Osteoblast (primary cell): Measurements from ENCODE around the gene ELAVL3. TPM values are rescaled to one million over a fixed set of nuclear protein-coding genes. Genes with fewer than 3 reads are reported as not detected.
"Not testable (repeated sequence)": the region's sequence is repeated elsewhere in the genome, so short reads cannot be mapped to it uniquely, and the experiment has no call there.

ENCODE experiments used
- DNase-seq: peaks from one replicate; pipeline ENCODE4 v3.0.0; 2011; ENCODE audit warnings: low spot score, mixed read lengths; ENCODE audit not compliant: insufficient read length; ENCODE audit errors: missing footprints
- H2AFZ ChIP-seq: 2 replicates; pipeline ENCODE4 v1.6.0; 2011; ENCODE audit warnings: mild to moderate bottlenecking, low read length
- H3K27ac ChIP-seq: 2 replicates; pipeline ENCODE4 v1.5.1; 2011; ENCODE audit warnings: mild to moderate bottlenecking, low read depth, low read length, moderate library complexity
- H3K27me3 ChIP-seq: 2 replicates; pipeline ENCODE4 v1.6.0; 2012; ENCODE audit warnings: mild to moderate bottlenecking, control low read depth, inconsistent platforms, low read length, moderate library complexity; ENCODE audit not compliant: insufficient read depth
- H3K36me3 ChIP-seq: 2 replicates; pipeline ENCODE4 v1.5.1; 2011; ENCODE audit warnings: mild to moderate bottlenecking, low read length, control low read depth, moderate library complexity; ENCODE audit not compliant: insufficient read depth
- H3K4me1 ChIP-seq: 2 replicates; pipeline ENCODE4 v1.5.1; 2011; ENCODE audit warnings: mild to moderate bottlenecking, low read length, control low read depth, moderate library complexity; ENCODE audit not compliant: insufficient read depth
- H3K4me2 ChIP-seq: 2 replicates; pipeline ENCODE4 v1.6.0; 2011; ENCODE audit warnings: mild to moderate bottlenecking, low read length; ENCODE audit not compliant: insufficient read depth
- H3K4me3 ChIP-seq: fragments of 200-600 bp; sonication (generic); 3 replicates; pipeline ENCODE4 v1.5.1; 2012; ENCODE audit warnings: mild to moderate bottlenecking, low read length, inconsistent platforms; ENCODE audit not compliant: insufficient read depth
- H3K79me2 ChIP-seq: 2 replicates; pipeline ENCODE4 v1.6.0; 2012; ENCODE audit warnings: mild to moderate bottlenecking, low read length, control low read depth, inconsistent platforms; ENCODE audit not compliant: insufficient read depth
- H3K9me3 ChIP-seq: 2 replicates; pipeline ENCODE4 v1.5.1; 2011; ENCODE audit warnings: low read depth, low read length, control low read depth
- H4K20me1 ChIP-seq: 2 replicates; pipeline ENCODE4 v1.6.0; 2012; ENCODE audit warnings: mild to moderate bottlenecking, low read length, control low read depth; ENCODE audit not compliant: insufficient read depth
- total RNA-seq: library from RNA; depleted of rRNA; stranded (reverse); fragments of >200 nt; gene quantifications from 2 replicates; pipeline ENCODE4 v1.2.3, GENCODE V29; 2012
- TF ChIP-seq, protein P1 (sequence below): IDR thresholded peaks from 2 replicates; pipeline ENCODE4 v1.5.1; 2011; ENCODE audit warnings: mild to moderate bottlenecking, low read depth, low read length, moderate library complexity; ENCODE audit errors: extremely low read depth

The ELAVL3 gene
- total RNA-seq, 1 donor: 0.72 TPM

DNA sequence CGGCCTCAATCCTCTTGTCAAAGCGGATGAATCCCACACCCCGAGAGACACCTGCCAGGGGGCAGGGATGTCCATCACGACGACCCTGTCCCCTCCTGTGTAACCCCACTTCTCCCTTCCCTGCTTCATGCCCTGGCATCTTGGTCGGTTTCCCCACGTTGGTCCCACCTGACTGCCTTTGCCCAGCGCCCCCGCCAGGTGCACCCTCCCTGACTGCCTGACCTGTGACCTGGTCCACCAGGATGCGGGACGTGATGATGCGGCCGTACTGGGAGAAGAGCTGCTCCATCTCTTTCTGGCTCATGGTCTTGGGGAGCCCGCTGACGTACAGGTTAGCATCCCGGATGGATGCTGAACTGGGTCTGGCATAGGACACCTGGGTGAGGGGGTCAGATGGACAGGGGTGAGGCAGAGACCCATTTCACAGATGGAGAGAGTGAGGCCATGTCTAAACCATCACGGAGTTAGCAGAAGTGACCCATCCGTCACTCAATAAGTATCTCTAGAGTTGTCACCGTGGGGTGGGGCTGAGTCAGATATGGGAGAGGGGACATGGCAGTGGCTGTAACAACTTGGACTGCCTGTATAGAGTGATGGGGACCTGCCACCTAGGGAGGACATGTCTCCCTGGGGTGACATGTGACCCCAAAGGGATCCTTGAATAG, 22.5 kb downstream of the ELAVL3 start:
- DNase-seq: peak; percentile 66
- no peaks in the 10 kb centered on the region for H3K4me1 ChIP-seq
- no peaks in the 10 kb centered on the region for H4K20me1 ChIP-seq
- H3K4me3 ChIP-seq: no peak overlapping the region
- no peak overlapping the region for H2AFZ ChIP-seq
- TF ChIP-seq, protein P1, sequence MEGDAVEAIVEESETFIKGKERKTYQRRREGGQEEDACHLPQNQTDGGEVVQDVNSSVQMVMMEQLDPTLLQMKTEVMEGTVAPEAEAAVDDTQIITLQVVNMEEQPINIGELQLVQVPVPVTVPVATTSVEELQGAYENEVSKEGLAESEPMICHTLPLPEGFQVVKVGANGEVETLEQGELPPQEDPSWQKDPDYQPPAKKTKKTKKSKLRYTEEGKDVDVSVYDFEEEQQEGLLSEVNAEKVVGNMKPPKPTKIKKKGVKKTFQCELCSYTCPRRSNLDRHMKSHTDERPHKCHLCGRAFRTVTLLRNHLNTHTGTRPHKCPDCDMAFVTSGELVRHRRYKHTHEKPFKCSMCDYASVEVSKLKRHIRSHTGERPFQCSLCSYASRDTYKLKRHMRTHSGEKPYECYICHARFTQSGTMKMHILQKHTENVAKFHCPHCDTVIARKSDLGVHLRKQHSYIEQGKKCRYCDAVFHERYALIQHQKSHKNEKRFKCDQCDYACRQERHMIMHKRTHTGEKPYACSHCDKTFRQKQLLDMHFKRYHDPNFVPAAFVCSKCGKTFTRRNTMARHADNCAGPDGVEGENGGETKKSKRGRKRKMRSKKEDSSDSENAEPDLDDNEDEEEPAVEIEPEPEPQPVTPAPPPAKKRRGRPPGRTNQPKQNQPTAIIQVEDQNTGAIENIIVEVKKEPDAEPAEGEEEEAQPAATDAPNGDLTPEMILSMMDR: no peak
- H3K4me2 ChIP-seq: no peak overlapping the region
- no peaks in the 10 kb centered on the region for H3K36me3 ChIP-seq
- H3K27ac ChIP-seq: no peak overlapping the region
- no peaks in the 10 kb centered on the region for H3K79me2 ChIP-seq
- no peaks in the 10 kb centered on the region for H3K27me3 ChIP-seq
- no peaks in the 10 kb centered on the region for H3K9me3 ChIP-seq

DNA sequence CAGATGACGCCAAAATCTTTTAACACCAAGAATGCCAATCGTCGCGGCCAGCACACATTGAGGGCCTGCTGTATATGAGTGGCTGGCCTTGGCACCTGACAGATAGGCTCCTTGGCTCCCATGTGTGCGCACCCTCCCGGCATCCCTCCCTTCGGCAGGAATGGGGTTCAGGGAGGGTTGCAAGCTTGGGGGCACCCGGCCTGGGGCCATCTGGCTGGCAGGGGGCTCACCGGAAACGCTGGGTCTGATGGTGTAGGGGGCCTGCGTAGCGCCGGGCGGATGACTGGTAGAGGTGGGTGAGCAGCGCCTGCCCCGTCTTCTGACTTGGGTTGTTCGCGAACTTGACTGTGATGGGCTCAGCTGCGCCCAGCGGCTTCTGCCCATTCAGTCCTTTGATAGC, 23.0 kb downstream of the ELAVL3 start:
- no peak overlapping the region for H3K4me3 ChIP-seq
- TF ChIP-seq, protein P1: no peak
- H3K27me3 ChIP-seq: no peaks in the 10 kb centered on the region
- H3K27ac ChIP-seq: no peak overlapping the region
- no peak overlapping the region for H2AFZ ChIP-seq
- H3K4me2 ChIP-seq: no peak overlapping the region
- no peaks in the 10 kb centered on the region for H3K79me2 ChIP-seq
- no peaks in the 10 kb centered on the region for H3K4me1 ChIP-seq
- no peaks in the 10 kb centered on the region for H3K36me3 ChIP-seq
- DNase-seq: peak; percentile 57
- H3K9me3 ChIP-seq: no peaks in the 10 kb centered on the region
- H4K20me1 ChIP-seq: no peaks in the 10 kb centered on the region

DNA sequence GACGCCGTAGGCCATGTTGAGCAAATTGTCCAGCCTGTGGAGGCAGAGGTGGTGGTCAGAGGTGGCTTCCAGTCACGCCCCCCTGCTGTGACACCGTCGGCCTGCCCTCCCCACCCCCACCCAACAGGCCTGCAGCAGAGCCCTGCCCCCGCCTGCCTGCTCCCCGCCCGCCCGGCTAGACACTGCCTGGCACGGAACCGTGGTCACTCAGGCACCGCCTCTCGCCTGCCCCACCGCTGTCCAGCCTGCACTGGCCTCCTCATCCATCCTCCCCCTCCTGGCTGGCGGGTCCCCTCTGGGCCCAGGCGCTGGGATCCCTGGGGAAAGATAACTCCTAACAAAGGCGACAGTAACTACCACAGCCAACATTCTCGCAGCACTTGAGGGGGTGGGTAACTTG, 23.7 kb downstream of the ELAVL3 start:
- Histone ChIP-seq H3K9me3 (no peaks in the 10 kb centered on the region), H3K4me3 (no peak overlapping the region), H3K4me2 (no peak overlapping the region), H4K20me1 (no peaks in the 10 kb centered on the region), H3K79me2 (no peaks in the 10 kb centered on the region), H3K4me1 (no peaks in the 10 kb centered on the region), H3K27ac (no peak overlapping the region), H2AFZ (no peak overlapping the region), H3K27me3 (no peaks in the 10 kb centered on the region), H3K36me3 (no peaks in the 10 kb centered on the region)
- DNase-seq: peak; percentile 82
- TF ChIP-seq, protein P1: no peak

DNA sequence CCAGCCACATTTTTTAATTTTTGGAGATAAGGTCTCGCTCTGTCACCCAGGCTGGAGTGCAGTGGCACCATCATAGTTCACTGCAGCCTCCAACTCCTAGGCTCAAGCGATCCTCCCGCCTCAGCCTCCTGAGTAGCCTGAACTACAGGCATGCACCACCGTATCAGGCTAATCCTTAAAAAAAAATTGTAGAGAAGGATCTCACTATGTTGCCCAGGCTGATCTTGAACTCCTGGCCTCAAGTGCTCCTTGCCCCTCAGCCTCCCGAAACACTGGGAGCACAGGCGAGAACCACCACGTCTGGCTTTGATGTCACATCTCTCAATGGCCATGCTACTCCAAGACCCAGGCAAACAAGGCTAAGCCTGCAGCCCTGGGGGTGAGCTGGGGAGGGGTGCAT, 24.2 kb downstream of the ELAVL3 start:
- H3K4me1 ChIP-seq: no peaks in the 10 kb centered on the region

DNA sequence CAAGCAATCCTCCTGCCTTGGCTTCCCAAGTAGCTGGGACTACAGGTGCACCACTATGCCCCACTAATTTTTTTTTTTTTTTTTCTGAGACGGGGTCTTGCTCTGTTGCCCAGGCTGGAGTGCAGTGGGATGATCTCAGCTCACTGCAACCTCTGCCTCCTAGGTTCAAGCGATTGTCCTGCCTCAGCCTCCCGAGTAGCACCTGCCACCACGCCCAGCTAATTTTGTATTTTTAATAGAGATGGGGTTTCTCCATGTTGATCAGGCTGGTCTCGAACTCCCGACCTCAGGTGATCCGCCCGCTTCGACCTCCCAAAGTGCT, 25.7 kb downstream of the ELAVL3 start:
- H3K36me3 ChIP-seq, DNase-seq: not testable (repeated sequence)

More for the DNA sequence above, 24.2 kb downstream of the ELAVL3 start:
- Histone ChIP-seq H3K27ac (no peak overlapping the region), H2AFZ (no peak overlapping the region), H3K4me3 (no peak overlapping the region), H3K79me2 (no peaks in the 10 kb centered on the region), H3K4me2 (no peak overlapping the region), H3K9me3 (no peaks in the 10 kb centered on the region), H3K27me3 (no peaks in the 10 kb centered on the region), H3K36me3 (no peaks in the 10 kb centered on the region), H4K20me1 (no peaks in the 10 kb centered on the region)
- TF ChIP-seq, protein P1: no peak
- no peak for DNase-seq

More for the DNA sequence above, 25.7 kb downstream of the ELAVL3 start:
- not testable (repeated sequence) for H3K9me3 ChIP-seq, H3K27me3 ChIP-seq, H3K4me2 ChIP-seq, H3K4me1 ChIP-seq, H4K20me1 ChIP-seq, H3K4me3 ChIP-seq, H2AFZ ChIP-seq, H3K27ac ChIP-seq, H3K79me2 ChIP-seq
